H1 (cell line): Measurements from ENCODE around the gene NRAS. TPM values are rescaled to one million over a fixed set of nuclear protein-coding genes. Genes with fewer than 3 reads are reported as not detected.

Source experiments
- CEBPB ChIP-seq: IDR thresholded peaks from 2 replicates; pipeline ENCODE4 v1.6.1; 2012; ENCODE audit warnings: low read depth, low read length
- CTCF ChIP-seq, 3 experiments: IDR thresholded peaks; 1 replicate in 2 of 3; 2 replicates in 1 of 3; pipeline versions ENCODE4 v1.5.1 to v1.6.1; 2011; ENCODE audit warnings: low read length in 3 of 3, mild to moderate bottlenecking in 3 of 3, inconsistent platforms in 2 of 3, low read depth in 1 of 3, moderate library complexity in 1 of 3; ENCODE audit not compliant: insufficient read depth in 1 of 3; ENCODE audit errors: control extremely low read depth in 1 of 3
- HDAC6 ChIP-seq: IDR thresholded peaks from one replicate; pipeline ENCODE4 v1.7.1; 2012; ENCODE audit warnings: low read depth, mild to moderate bottlenecking, inconsistent platforms, low read length, moderate library complexity
- KDM5A ChIP-seq: fragments of 200-600 bp; IDR thresholded peaks from 2 replicates; pipeline ENCODE4 v1.7.1; 2012; ENCODE audit warnings: mild to moderate bottlenecking, low read length, inconsistent platforms, mixed read lengths
- MAX ChIP-seq: IDR thresholded peaks from 2 replicates; pipeline ENCODE4 v1.6.1; 2012; ENCODE audit warnings: inconsistent platforms
- SIN3A ChIP-seq, 2 experiments: IDR thresholded peaks in 1 of 2; conservative IDR thresholded peaks in 1 of 2; 2 replicates each; pipeline ENCODE4 v1.6.1; 2011 to 2012; ENCODE audit warnings: low read length in 2 of 2, improper control_type of control experiment in 1 of 2, low read depth in 1 of 2, mild to moderate bottlenecking in 1 of 2
- TBP ChIP-seq: IDR thresholded peaks from 2 replicates; pipeline ENCODE4 v1.6.1; 2011; ENCODE audit warnings: low read depth, low read length, improper control_type of control experiment
- YY1 ChIP-seq: IDR thresholded peaks from 2 replicates; pipeline ENCODE4 v1.6.1; 2011; ENCODE audit warnings: low read depth, mild to moderate bottlenecking, low read length
- polyA plus RNA-seq, 7 experiments: library from polyadenylated mRNA; depleted of rRNA in 3 of 7; stranded (reverse) in 5 of 7; unstranded in 2 of 7; fragments of >200 nt in 5 of 7; fragments of 200-250 nt in 2 of 7; gene quantifications; 1 replicate in 5 of 7; 2 replicates in 1 of 7; 4 replicates in 1 of 7; pipeline versions ENCODE4 v1.2.1 to v1.2.3, GENCODE V29; 2011 to 2013; ENCODE audit warnings: missing spikeins in 2 of 7, mixed read lengths in 2 of 7
- total RNA-seq: library from RNA; stranded (reverse); fragmentation: NEBNext Ultra II Directional; extraction: Animal tissue kit (Norgen Biotek cat#: 25700); gene quantifications from 2 replicates; pipeline ENCODE4 v1.2.1, GENCODE V29; 2021

Gene NRAS
- total and polyA plus RNA-seq, 2 of the 8 experiments (the other 6 are each of a cell fraction or from before 2014, with no cell fraction given) = 24.5 to 65.1 TPM

GRCh38 chr1:114677691-114678090, 38.9 kb downstream of the NRAS start (continued):
- TF ChIP-seq KDM5A (no peak), SIN3A (conservative IDR thresholded peaks at IDR 0.05 in 1 of 2, IDR thresholded peaks at IDR 0.05 in 1 of 2; ENCODE audit: low read depth in 1 of 2, low read length in 2 of 2) (no peak), HDAC6 (no peak), CTCF (IDR thresholded peaks at IDR 0.05; ENCODE audit: control extremely low read depth in 1 of 3, insufficient read depth in 1 of 3, low read depth in 1 of 3, low read length in 3 of 3) (no peak), YY1 (no peak), CEBPB (no peak), TBP (no peak), MAX (no peak)
- TF ChIP-seq, all 59 proteins: peak for 0
